Chondrocyte (in vitro differentiated cells): ENCODE data around the gene PTCH1. TPM values are rescaled to one million over a fixed set of nuclear protein-coding genes. Genes with fewer than 3 reads are reported as not detected.

Experiments used
- DNase-seq: peaks from one replicate; pipeline ENCODE4 v3.0.0; 2021; ENCODE audit warnings: mixed read lengths, low spot score
- H3K27ac Mint-ChIP-seq: one replicate; pipeline ENCODE4 v1.8.0; 2021; ENCODE audit warnings: mild to moderate bottlenecking, moderate library complexity, mixed read lengths; ENCODE audit not compliant: unreplicated experiment
- H3K27me3 Mint-ChIP-seq: 2 replicates; pipeline ENCODE4 v1.8.0; 2021; ENCODE audit warnings: low read depth, mixed read lengths
- H3K36me3 Mint-ChIP-seq: 2 replicates; pipeline ENCODE4 v1.8.0; 2021; ENCODE audit warnings: low read depth, mixed read lengths
- H3K4me1 Mint-ChIP-seq: 2 replicates; pipeline ENCODE4 v1.8.0; 2021; ENCODE audit warnings: low read depth, mild to moderate bottlenecking, mixed read lengths
- H3K4me3 Mint-ChIP-seq: one replicate; pipeline ENCODE4 v1.8.0; 2021; ENCODE audit warnings: mild to moderate bottlenecking, moderate library complexity, mixed read lengths; ENCODE audit not compliant: unreplicated experiment
- H3K9me3 Mint-ChIP-seq: 2 replicates; pipeline ENCODE4 v1.8.0; 2021; ENCODE audit warnings: low read depth, mixed read lengths
- CTCF ChIP-seq: fragments of 200-600 bp; sonication (generic); IDR thresholded peaks from 2 replicates; pipeline ENCODE4 v1.5.0; 2021; ENCODE audit warnings: antibody characterized with exemption, mild to moderate bottlenecking, moderate library complexity
- total RNA-seq: library from RNA; stranded (reverse); gene quantifications from 3 replicates; pipeline ENCODE4 v1.2.1, GENCODE V29; 2021

The PTCH1 gene
- total RNA-seq, 1 donor from 2014 or later = 10.4 TPM

- no peak for TF ChIP-seq CTCF
- Mint-ChIP-seq H3K27me3 (peaks cover 9% of the 10 kb centered on the region), H3K4me1 (no peaks in the 10 kb centered on the region), H3K36me3 (peaks cover 7% of the 10 kb centered on the region), H3K4me3 (no peak overlapping the region), H3K27ac (no peak overlapping the region), H3K9me3 (peaks cover 39% of the 10 kb centered on the region)
- no peak for DNase-seq
These were observed 117.5 kb downstream of the PTCH1 start for GRCh38 chr9:95399261-95399660.

Other genes starting within 250 kb of the PTCH1 start
- gene FANCC, start 199.3 kb downstream of the PTCH1 start, total RNA-seq = 9.3 to 14.7 TPM (median 10.3 TPM) in 3 replicates